Measurements from ENCODE around the gene SLC6A6. TPM values are rescaled to one million over a fixed set of nuclear protein-coding genes. Genes with fewer than 3 reads are reported as not detected.

Gene SLC6A6
- total RNA-seq, 2 donors from 2014 or later = 4.9 to 5.7 TPM

DNA sequence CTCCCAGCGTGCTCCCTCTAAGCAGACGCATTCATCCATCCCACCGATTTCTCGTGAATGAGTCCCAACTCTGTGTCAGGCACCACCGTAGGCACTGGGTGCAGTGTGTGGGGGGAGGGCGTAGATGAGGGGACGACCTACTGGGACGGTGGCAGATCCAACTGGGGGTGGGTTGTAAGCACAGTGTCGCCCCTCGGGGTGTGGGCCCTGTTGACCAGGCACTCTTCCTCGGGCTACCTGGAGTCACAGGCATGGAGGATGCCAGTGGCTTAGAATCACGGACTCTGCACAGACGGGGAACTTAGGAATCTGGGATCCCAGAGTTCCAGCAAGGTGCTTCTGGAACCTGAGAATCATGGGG, 66.2 kb downstream of the SLC6A6 start:
- ATAC-seq = no peak

DNA sequence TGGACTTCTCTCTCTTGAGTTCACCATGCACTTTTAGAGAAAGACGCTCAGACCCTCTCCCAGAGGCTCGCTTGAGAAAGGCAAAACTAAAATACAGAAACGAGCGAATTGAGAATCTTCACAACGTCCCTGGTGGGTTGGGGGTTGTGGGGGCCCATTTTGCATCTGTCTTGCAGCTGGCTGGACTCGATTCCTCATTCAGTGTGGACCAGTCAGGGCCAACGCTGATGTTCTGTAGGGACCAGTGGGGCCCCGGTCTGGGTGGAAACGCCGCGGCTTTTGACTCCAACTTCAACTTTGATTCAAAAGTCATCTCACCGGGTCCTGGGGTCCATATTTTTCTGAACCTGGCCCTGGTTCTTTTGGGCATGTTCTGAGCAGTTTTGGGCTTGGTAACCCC, 68.1 kb downstream of the SLC6A6 start:
- no peaks in the 10 kb centered on the region for H3K9me3 ChIP-seq
- H3K4me1 ChIP-seq = peaks cover 3% of the 10 kb centered on the region
- no peak for TF ChIP-seq POLR2A (IDR thresholded peaks at IDR 0.05)
- TF ChIP-seq, protein P1, sequence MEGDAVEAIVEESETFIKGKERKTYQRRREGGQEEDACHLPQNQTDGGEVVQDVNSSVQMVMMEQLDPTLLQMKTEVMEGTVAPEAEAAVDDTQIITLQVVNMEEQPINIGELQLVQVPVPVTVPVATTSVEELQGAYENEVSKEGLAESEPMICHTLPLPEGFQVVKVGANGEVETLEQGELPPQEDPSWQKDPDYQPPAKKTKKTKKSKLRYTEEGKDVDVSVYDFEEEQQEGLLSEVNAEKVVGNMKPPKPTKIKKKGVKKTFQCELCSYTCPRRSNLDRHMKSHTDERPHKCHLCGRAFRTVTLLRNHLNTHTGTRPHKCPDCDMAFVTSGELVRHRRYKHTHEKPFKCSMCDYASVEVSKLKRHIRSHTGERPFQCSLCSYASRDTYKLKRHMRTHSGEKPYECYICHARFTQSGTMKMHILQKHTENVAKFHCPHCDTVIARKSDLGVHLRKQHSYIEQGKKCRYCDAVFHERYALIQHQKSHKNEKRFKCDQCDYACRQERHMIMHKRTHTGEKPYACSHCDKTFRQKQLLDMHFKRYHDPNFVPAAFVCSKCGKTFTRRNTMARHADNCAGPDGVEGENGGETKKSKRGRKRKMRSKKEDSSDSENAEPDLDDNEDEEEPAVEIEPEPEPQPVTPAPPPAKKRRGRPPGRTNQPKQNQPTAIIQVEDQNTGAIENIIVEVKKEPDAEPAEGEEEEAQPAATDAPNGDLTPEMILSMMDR (IDR thresholded peaks at IDR 0.05) = no peak
- no peak overlapping the region for H3K4me3 ChIP-seq
- ATAC-seq (no peak), DNase-seq (no peak)
- H3K27me3 ChIP-seq = no peaks in the 10 kb centered on the region
- WGBS, 2 donors = 63 to 75% methylated on average over 12 of the region's 12 CpGs
- H3K36me3 ChIP-seq (replicated peaks in 1 of 2; ENCODE audit: insufficient read depth in 1 of 2, low read depth in 2 of 2) = no peaks in the 10 kb centered on the region
- intact Hi-C loops (cut with DNase I) = loop anchor here (5.0 kb wide), 1 partner anchor 208 kb away; no protein-coding TSS in a partner anchor
- no peak overlapping the region for H3K27ac ChIP-seq

More for the DNA sequence above, 66.2 kb downstream of the SLC6A6 start:
- no peak for DNase-seq
- TF ChIP-seq, protein P1 (IDR thresholded peaks at IDR 0.05) = no peak
- no peak for TF ChIP-seq POLR2A (IDR thresholded peaks at IDR 0.05)
- no peaks in the 10 kb centered on the region for H3K9me3 ChIP-seq
- H3K27me3 ChIP-seq = no peaks in the 10 kb centered on the region
- no peaks in the 10 kb centered on the region for H3K4me1 ChIP-seq
- H3K36me3 ChIP-seq (replicated peaks in 1 of 2; ENCODE audit: insufficient read depth in 1 of 2, low read depth in 2 of 2) = no peaks in the 10 kb centered on the region
- 58 to 62% methylated on average over 12 to 13 of the region's 13 CpGs for WGBS, 2 donors
- H3K4me3 ChIP-seq = no peak overlapping the region
- H3K27ac ChIP-seq = no peak overlapping the region
- intact Hi-C loops (cut with DNase I) = loop anchor here (5.0 to 10.0 kb wide), 2 partner anchors 266 to 574 kb away; no protein-coding TSS in a partner anchor

DNA sequence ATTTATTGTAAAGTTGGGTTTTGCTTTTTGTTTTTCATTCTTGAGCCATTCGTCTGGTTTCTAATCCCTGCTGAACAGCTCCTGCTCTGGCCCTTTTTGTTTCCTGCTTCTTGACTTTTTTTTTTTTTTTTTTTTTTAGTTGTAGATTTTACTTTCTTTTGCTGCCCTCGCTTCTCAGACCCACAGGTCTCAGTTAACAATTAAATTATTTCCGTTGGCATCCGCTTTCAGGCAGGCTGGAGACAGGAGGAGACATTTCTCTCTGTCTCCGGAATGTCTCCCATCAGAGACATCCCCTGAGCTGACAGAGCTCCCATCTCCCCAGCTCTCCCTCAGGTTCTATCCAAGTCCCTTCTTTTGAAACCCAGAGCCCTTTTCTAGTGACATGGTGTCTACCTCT, 68.6 kb downstream of the SLC6A6 start:
- H3K27me3 ChIP-seq = no peaks in the 10 kb centered on the region
- ATAC-seq (no peak), DNase-seq (no peak)
- H3K9me3 ChIP-seq = no peaks in the 10 kb centered on the region
- no peaks in the 10 kb centered on the region for H3K36me3 ChIP-seq (replicated peaks in 1 of 2; ENCODE audit: insufficient read depth in 1 of 2, low read depth in 2 of 2)
- H3K4me3 ChIP-seq = no peak overlapping the region
- WGBS, 2 donors = 60 to 74% methylated on average over 5 of the region's 5 CpGs
- no peak for TF ChIP-seq POLR2A (IDR thresholded peaks at IDR 0.05)
- TF ChIP-seq, protein P1 (IDR thresholded peaks at IDR 0.05) = no peak
- intact Hi-C loops (cut with DNase I) = loop anchor here (5.0 kb wide), 1 partner anchor 209 kb away; no protein-coding TSS in a partner anchor
- H3K27ac ChIP-seq = no peak overlapping the region
- H3K4me1 ChIP-seq = peaks cover 3% of the 10 kb centered on the region

DNA sequence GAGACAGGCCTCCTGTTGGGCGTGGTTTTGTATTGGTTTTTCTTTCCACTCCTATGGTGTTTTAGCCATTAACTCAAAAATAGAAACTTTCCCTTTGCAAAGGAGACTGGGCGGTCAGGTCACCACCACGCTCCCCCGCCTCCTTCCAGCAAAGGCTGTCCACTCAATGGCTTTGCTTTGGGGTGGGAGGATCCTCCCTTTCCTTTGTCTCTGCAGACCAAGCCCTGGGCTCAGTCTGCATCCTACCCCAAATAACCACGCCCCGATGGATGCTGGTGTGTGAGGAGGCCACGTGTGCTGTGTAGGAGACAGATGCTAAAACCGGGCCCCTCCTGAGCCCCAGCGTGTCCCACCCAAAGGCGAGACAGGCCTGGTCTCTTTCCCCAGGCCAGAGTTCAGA, 69.3 kb downstream of the SLC6A6 start:
- TF ChIP-seq, protein P1 (IDR thresholded peaks at IDR 0.05) = no peak
- TF ChIP-seq POLR2A (IDR thresholded peaks at IDR 0.05) = no peak
- H3K27ac ChIP-seq = no peak overlapping the region
- peaks cover 3% of the 10 kb centered on the region for H3K4me1 ChIP-seq
- no peaks in the 10 kb centered on the region for H3K27me3 ChIP-seq
- H3K9me3 ChIP-seq = no peaks in the 10 kb centered on the region
- ATAC-seq = no peak
- no peak for DNase-seq
- no peaks in the 10 kb centered on the region for H3K36me3 ChIP-seq (replicated peaks in 1 of 2; ENCODE audit: insufficient read depth in 1 of 2, low read depth in 2 of 2)
- H3K4me3 ChIP-seq = no peak overlapping the region
- intact Hi-C loops (cut with DNase I) = loop anchor here (5.0 kb wide), 1 partner anchor 209 kb away; no protein-coding TSS in a partner anchor
- WGBS, 2 donors = 76 to 80% methylated on average over 10 of the region's 10 CpGs

Measured in body of pancreas (tissue), 4 donors.